Measurements from ENCODE around the gene FLYWCH2. TPM values are rescaled to one million over a fixed set of nuclear protein-coding genes. Genes with fewer than 3 reads are reported as not detected.
"Not testable (repeated sequence)": the region's sequence is repeated elsewhere in the genome, so short reads cannot be mapped to it uniquely, and the experiment has no call there.

FLYWCH2 gene
- total and polyA plus RNA-seq, 2 donors (not counting 3 experiments of a cell fraction or from before 2014, with no cell fraction given): 18.3 to 34.6 TPM

- TF ChIP-seq GATA2 (IDR thresholded peaks at IDR 0.05; ENCODE audit: insufficient read depth, insufficient read length, low read depth, low read length) (no peak), MYC (IDR thresholded peaks at IDR 0.05; ENCODE audit: low read depth, low read length) (no peak), FOS (IDR thresholded peaks at IDR 0.05; ENCODE audit: borderline replicate concordance, insufficient read depth, low read length) (no peak), CTCF (IDR thresholded peaks at IDR 0.05; ENCODE audit: extremely low read depth in 1 of 2, insufficient read depth in 1 of 2, low read depth in 1 of 2, low read length in 2 of 2) (peak; percentile 83 to 94)
Observed at GRCh38 chr16:2927010-2927646, 44.1 kb downstream of the FLYWCH2 start.

GRCh38 chr16:2928151-2928550 is 45.1 kb downstream of the FLYWCH2 start:
- H2AFZ ChIP-seq (ENCODE audit: low read depth, low read length); FAIRE-seq; intact Hi-C loops (cut with micrococcal nuclease); POLR2A ChIA-PET; H3K4me2 ChIP-seq (ENCODE audit: insufficient read depth, low read length); H3K4me1 ChIP-seq (ENCODE audit: control insufficient read depth, extremely low read depth, insufficient read depth, low read length); H3K4me3 ChIP-seq (replicated peaks in 1 of 3; ENCODE audit: insufficient read depth in 1 of 3, low read depth in 1 of 3, low read length in 3 of 3); H3K79me2 ChIP-seq (ENCODE audit: control insufficient read depth, insufficient read depth, low read length); H3K27me3 ChIP-seq (ENCODE audit: control insufficient read depth in 2 of 2, insufficient read depth in 2 of 2, low read length in 2 of 2); H3K9me3 ChIP-seq (replicated peaks; ENCODE audit: control insufficient read depth, insufficient read depth, low read length); H3K9ac ChIP-seq (replicated peaks; ENCODE audit: extremely low read depth, insufficient read depth, low read length); H4K20me1 ChIP-seq (replicated peaks; ENCODE audit: control insufficient read depth, extremely low read depth, insufficient read depth, low read length); dilution Hi-C loops (cut with MboI; ENCODE audit: extremely low pct_ligation_motif_present, low sequenced_read_pairs); BruUV-seq (replicated peaks); H3K9me1 ChIP-seq (replicated peaks; ENCODE audit: control insufficient read depth, extremely low read depth, insufficient read depth, low read length); H3K27ac ChIP-seq (ENCODE audit: insufficient read depth, low read depth, low read length); DNase-seq (ENCODE audit: low read depth, low spot score): not testable (repeated sequence)
- CTCF ChIA-PET: interaction anchor here (1.2 to 1.8 kb wide), 2 partner anchors 55 to 89 kb away, joined by 14 to 36 read pairs; no protein-coding TSS in a partner anchor
- peaks cover 2 to 12% of the 10 kb centered on the region in 2 experiments for H3K36me3 ChIP-seq (ENCODE audit: control insufficient read depth in 2 of 2, extremely low read depth in 1 of 2, insufficient read depth in 2 of 2, low read length in 2 of 2)

More at GRCh38 chr16:2927010-2927646, 44.1 kb downstream of the FLYWCH2 start:
- BruUV-seq (replicated peaks): no TSS peak
- no peak overlapping the region for H3K9ac ChIP-seq (replicated peaks; ENCODE audit: extremely low read depth, insufficient read depth, low read length)
- dilution Hi-C loops (cut with MboI; ENCODE audit: extremely low pct_ligation_motif_present, low sequenced_read_pairs) (no loop called here), intact Hi-C loops (cut with micrococcal nuclease) (loop anchor here (1.0 kb wide), 1 partner anchor 52 kb away; no protein-coding TSS in a partner anchor)
- no peaks in the 10 kb centered on the region for H3K9me3 ChIP-seq (replicated peaks; ENCODE audit: control insufficient read depth, insufficient read depth, low read length)
- H3K4me1 ChIP-seq (ENCODE audit: control insufficient read depth, extremely low read depth, insufficient read depth, low read length): peaks cover 2% of the 10 kb centered on the region
- no peaks in the 10 kb centered on the region for H4K20me1 ChIP-seq (replicated peaks; ENCODE audit: control insufficient read depth, extremely low read depth, insufficient read depth, low read length)
- H2AFZ ChIP-seq (ENCODE audit: low read depth, low read length): peak overlapping the region; percentile 75
- H3K27me3 ChIP-seq (ENCODE audit: control insufficient read depth in 2 of 2, insufficient read depth in 2 of 2, low read length in 2 of 2): no peaks in the 10 kb centered on the region
- peaks cover 2 to 10% of the 10 kb centered on the region in 2 experiments for H3K36me3 ChIP-seq (ENCODE audit: control insufficient read depth in 2 of 2, extremely low read depth in 1 of 2, insufficient read depth in 2 of 2, low read length in 2 of 2)
- H3K79me2 ChIP-seq (ENCODE audit: control insufficient read depth, insufficient read depth, low read length): peaks cover 2% of the 10 kb centered on the region
- ChIA-PET POLR2A (interaction anchor here (0.6 kb wide), 1 partner anchor 53 kb away, joined by 3 read pairs; no protein-coding TSS in a partner anchor), CTCF (interaction anchor here (0.5 to 2.2 kb wide), 46 partner anchors 8 to 652 kb away, joined by 3 to 36 read pairs (median 5); partner anchors contain the start of genes FLYWCH1, FLYWCH2, KCTD5 and PKMYT1)
- DNase-seq (ENCODE audit: low read depth, low spot score): peak; percentile 81
- peak; percentile 95 for FAIRE-seq
- peak overlapping the region; percentile 49 for H3K4me2 ChIP-seq (ENCODE audit: insufficient read depth, low read length)
- H3K4me3 ChIP-seq (replicated peaks in 1 of 3; ENCODE audit: insufficient read depth in 1 of 3, low read depth in 1 of 3, low read length in 3 of 3): peak overlapping the region in 1 of 3 experiments; percentile 7
- no peaks in the 10 kb centered on the region for H3K9me1 ChIP-seq (replicated peaks; ENCODE audit: control insufficient read depth, extremely low read depth, insufficient read depth, low read length)
- no peak overlapping the region for H3K27ac ChIP-seq (ENCODE audit: insufficient read depth, low read depth, low read length)

All from endothelial cell of umbilical vein (primary cell).